Spleen (tissue), 7 donors: ENCODE measurements around the gene NCF4.

Source experiments
- POLR2A ChIP-seq, 3 donors: fragments of 450-650 bp; IDR thresholded peaks; one replicate each; pipeline ENCODE4 v1.5.1; 2017; ENCODE audit warnings: antibody characterized with exemption in 3 of 3, mild to moderate bottlenecking in 1 of 3
- TF ChIP-seq, protein P1 (sequence below), 11 experiments: fragments of 200-600 bp in 7 of 11; fragments of 450-650 bp in 4 of 11; sonication (generic) in 4 of 11; IDR thresholded peaks in 8 of 11; conservative IDR thresholded peaks in 3 of 11; 1 replicate in 7 of 11; 2 replicates in 4 of 11; pipeline versions ENCODE4 v1.4.0 to v1.8.0; 2016 to 2021; ENCODE audit warnings: antibody characterized with exemption in 11 of 11, inconsistent platforms in 4 of 11, mild to moderate bottlenecking in 1 of 11
- donor health status: DM: no; HTN: no; CAD: no; lungs with moderate emphysema.
- donor health status: DM: no; HTN: no; CAD: no.
- donor health status: DM: no; HTN: no; CAD: no.

DNA sequence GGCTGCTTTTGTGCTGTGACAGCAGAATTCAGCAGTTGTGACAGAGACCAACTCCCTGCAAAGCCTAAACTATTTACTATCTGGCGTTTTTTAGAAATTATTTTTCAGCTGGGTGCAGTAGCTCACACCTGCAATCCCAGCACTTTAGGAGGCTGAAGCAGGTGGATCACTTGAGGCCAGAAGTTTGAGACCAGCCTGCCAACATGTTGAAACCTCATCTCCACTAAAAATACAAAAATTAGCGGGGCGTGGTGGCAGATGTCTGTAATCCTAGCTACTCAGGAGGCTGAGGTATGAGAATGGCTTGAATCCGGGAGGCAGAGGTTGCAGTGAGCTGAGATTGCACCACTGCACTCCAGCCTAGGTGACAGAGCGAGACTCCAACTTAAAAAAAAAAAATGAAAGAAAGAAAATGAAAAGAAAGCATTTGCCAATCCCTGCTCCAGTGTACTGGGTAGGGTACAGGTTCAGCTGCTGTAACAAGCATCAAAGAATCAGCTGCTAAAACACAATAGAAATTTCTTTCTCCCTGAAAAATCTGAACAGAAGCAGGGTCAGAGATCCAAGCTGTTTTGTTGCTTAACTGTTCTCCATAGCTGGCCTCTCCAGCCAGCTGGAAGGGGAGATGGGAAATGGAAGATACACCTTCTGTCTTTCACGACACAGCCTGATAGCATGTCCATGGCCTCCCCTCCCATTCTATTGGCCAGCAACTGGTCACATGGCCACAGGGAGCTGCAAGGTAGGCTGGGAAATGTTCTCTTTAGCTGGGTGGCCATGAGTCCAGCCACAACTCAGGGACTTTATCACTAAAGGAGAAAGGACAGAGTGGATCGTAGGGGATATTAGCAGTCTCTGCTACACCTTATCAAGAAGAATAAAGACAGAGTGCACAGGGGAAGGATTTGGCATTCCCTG lies 8.5 kb upstream of the NCF4 start:
- TF ChIP-seq, protein P1, sequence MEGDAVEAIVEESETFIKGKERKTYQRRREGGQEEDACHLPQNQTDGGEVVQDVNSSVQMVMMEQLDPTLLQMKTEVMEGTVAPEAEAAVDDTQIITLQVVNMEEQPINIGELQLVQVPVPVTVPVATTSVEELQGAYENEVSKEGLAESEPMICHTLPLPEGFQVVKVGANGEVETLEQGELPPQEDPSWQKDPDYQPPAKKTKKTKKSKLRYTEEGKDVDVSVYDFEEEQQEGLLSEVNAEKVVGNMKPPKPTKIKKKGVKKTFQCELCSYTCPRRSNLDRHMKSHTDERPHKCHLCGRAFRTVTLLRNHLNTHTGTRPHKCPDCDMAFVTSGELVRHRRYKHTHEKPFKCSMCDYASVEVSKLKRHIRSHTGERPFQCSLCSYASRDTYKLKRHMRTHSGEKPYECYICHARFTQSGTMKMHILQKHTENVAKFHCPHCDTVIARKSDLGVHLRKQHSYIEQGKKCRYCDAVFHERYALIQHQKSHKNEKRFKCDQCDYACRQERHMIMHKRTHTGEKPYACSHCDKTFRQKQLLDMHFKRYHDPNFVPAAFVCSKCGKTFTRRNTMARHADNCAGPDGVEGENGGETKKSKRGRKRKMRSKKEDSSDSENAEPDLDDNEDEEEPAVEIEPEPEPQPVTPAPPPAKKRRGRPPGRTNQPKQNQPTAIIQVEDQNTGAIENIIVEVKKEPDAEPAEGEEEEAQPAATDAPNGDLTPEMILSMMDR (IDR thresholded peaks at IDR 0.05 in 8 of 11, conservative IDR thresholded peaks at IDR 0.05 in 3 of 11) = no peak
- no peak for TF ChIP-seq POLR2A (IDR thresholded peaks at IDR 0.05)
